Measurements from ENCODE around the gene SPATS2L. TPM values are rescaled to one million over a fixed set of nuclear protein-coding genes. Genes with fewer than 3 reads are reported as not detected.

Gene SPATS2L
- total and polyA plus RNA-seq, 2 donors (not counting 1 experiment from before 2014, with no cell fraction given), result 0.27 to 0.44 TPM

DNA sequence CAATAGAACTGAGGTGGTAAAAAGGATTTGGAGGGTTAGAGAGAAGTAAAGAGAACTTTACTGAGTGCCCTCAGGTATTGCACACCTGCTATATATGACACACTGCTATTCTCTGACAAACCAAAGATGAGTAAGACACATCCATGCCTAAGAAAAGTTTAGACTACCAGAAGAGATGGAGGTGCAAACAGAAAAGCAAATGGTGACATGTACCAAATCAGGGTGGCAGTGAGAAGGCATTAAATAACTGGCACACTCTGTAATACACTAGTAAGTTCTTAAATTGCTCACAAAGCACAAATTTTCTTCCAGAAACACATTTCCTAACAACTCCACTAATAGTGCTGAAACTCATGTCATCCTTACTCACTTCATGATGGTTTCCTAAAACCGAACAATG, 114.8 kb downstream of the SPATS2L start:
- Histone ChIP-seq H3K9me3 (ENCODE audit: control extremely low read depth in 1 of 3, control insufficient read depth in 2 of 3, insufficient read depth in 1 of 3, low read length in 2 of 3) (no peaks in the 10 kb centered on the region), H3K36me3 (replicated peaks in 1 of 2; ENCODE audit: control extremely low read depth in 1 of 2, control insufficient read depth in 1 of 2, extremely low read depth in 1 of 2, insufficient read depth in 2 of 2, low read length in 1 of 2) (no peaks in the 10 kb centered on the region), H3K27ac (ENCODE audit: low read length in 2 of 2) (no peak overlapping the region), H3K79me2 (ENCODE audit: control insufficient read depth, insufficient read depth, low read length) (no peaks in the 10 kb centered on the region), H3K4me2 (replicated peaks; ENCODE audit: low read depth, low read length, poor library complexity, severe bottlenecking) (no peak overlapping the region), H2AFZ (ENCODE audit: insufficient read depth, low read depth, low read length, poor library complexity, severe bottlenecking) (no peak overlapping the region), H3K27me3 (replicated peaks in 1 of 4; ENCODE audit: control extremely low read depth in 1 of 4, control insufficient read depth in 3 of 4, insufficient read depth in 4 of 4, low read length in 3 of 4) (no peaks in the 10 kb centered on the region), H3K4me3 (ENCODE audit: control extremely low read depth in 1 of 5, extremely low read depth in 1 of 5, insufficient read depth in 1 of 5, low read depth in 2 of 5, low read length in 4 of 5) (no peak overlapping the region), H3K9ac (ENCODE audit: low read length) (no peak overlapping the region), H3K4me1 (ENCODE audit: control insufficient read depth in 2 of 2, insufficient read depth in 2 of 2, low read length in 2 of 2) (no peaks in the 10 kb centered on the region), H4K20me1 (ENCODE audit: control insufficient read depth, insufficient read depth, low read length, poor library complexity, severe bottlenecking) (no peaks in the 10 kb centered on the region)
- DNase-seq, result no peak
- no CpG with 5 or more reads among the region's 1 CpG for WGBS (ENCODE audit: insufficient coverage)
- no peak for TF ChIP-seq EZH2 (IDR thresholded peaks at IDR 0.05; ENCODE audit: borderline replicate concordance, insufficient read depth, low read depth, low read length, poor library complexity, severe bottlenecking)
- TF ChIP-seq, protein P1, sequence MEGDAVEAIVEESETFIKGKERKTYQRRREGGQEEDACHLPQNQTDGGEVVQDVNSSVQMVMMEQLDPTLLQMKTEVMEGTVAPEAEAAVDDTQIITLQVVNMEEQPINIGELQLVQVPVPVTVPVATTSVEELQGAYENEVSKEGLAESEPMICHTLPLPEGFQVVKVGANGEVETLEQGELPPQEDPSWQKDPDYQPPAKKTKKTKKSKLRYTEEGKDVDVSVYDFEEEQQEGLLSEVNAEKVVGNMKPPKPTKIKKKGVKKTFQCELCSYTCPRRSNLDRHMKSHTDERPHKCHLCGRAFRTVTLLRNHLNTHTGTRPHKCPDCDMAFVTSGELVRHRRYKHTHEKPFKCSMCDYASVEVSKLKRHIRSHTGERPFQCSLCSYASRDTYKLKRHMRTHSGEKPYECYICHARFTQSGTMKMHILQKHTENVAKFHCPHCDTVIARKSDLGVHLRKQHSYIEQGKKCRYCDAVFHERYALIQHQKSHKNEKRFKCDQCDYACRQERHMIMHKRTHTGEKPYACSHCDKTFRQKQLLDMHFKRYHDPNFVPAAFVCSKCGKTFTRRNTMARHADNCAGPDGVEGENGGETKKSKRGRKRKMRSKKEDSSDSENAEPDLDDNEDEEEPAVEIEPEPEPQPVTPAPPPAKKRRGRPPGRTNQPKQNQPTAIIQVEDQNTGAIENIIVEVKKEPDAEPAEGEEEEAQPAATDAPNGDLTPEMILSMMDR (IDR thresholded peaks at IDR 0.05), result no peak
- ATAC-seq (ENCODE audit: low read depth), result no peak
- Mint-ChIP-seq H3K4me3 (no peak overlapping the region), H3K4me1 (no peaks in the 10 kb centered on the region), H3K27me3 (peaks cover 6% of the 10 kb centered on the region), H3K9me3 (ENCODE audit: insufficient read depth) (no peaks in the 10 kb centered on the region), H3K27ac (no peak overlapping the region)
- intact Hi-C loops (cut with micrococcal nuclease), result no loop called here
- CTCF ChIA-PET, result no interaction called here
- POLR2A ChIA-PET, result no interaction called here

DNA sequence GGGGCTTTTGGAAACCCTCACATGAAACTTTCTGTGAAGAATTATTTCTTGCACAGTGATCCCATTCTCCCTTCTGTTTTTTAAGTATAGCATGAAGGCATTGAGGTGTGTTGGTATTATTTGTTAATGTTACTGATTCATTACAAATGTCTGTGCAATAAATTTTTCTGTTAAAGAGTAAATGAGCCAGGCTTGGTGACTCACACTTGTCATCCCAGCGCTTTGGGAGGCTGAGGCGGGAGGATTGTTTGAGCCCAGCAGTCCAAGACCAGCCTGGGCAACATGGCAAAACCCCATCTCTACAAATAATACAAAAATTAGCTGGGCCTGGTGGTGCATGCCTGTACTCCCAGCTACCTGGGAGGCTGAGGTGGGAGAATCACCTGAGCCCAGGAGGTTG, 115.6 kb downstream of the SPATS2L start:
- H3K4me2 ChIP-seq (replicated peaks; ENCODE audit: low read depth, low read length, poor library complexity, severe bottlenecking), result no peak overlapping the region
- DNase-seq, result no peak
- H3K27ac ChIP-seq (ENCODE audit: low read length in 2 of 2), result no peak overlapping the region
- no peak for TF ChIP-seq EZH2 (IDR thresholded peaks at IDR 0.05; ENCODE audit: borderline replicate concordance, insufficient read depth, low read depth, low read length, poor library complexity, severe bottlenecking)
- TF ChIP-seq, protein P1 (IDR thresholded peaks at IDR 0.05), result no peak
- no peaks in the 10 kb centered on the region for H3K79me2 ChIP-seq (ENCODE audit: control insufficient read depth, insufficient read depth, low read length)
- 100% methylated on average over 1 of the region's 2 CpGs for WGBS (ENCODE audit: insufficient coverage)
- no peaks in the 10 kb centered on the region for H3K9me3 Mint-ChIP-seq (ENCODE audit: insufficient read depth)
- no peak overlapping the region for H3K27ac Mint-ChIP-seq
- CTCF ChIA-PET, result no interaction called here
- intact Hi-C loops (cut with micrococcal nuclease), result no loop called here
- no peaks in the 10 kb centered on the region for H4K20me1 ChIP-seq (ENCODE audit: control insufficient read depth, insufficient read depth, low read length, poor library complexity, severe bottlenecking)
- ATAC-seq (ENCODE audit: low read depth), result no peak
- no peak overlapping the region for H2AFZ ChIP-seq (ENCODE audit: insufficient read depth, low read depth, low read length, poor library complexity, severe bottlenecking)
- no peaks in the 10 kb centered on the region for H3K4me1 Mint-ChIP-seq
- no peak overlapping the region for H3K4me3 Mint-ChIP-seq
- H3K36me3 ChIP-seq (replicated peaks in 1 of 2; ENCODE audit: control extremely low read depth in 1 of 2, control insufficient read depth in 1 of 2, extremely low read depth in 1 of 2, insufficient read depth in 2 of 2, low read length in 1 of 2), result no peaks in the 10 kb centered on the region
- no peak overlapping the region for H3K9ac ChIP-seq (ENCODE audit: low read length)
- POLR2A ChIA-PET, result no interaction called here
- no peak overlapping the region for H3K4me3 ChIP-seq (ENCODE audit: control extremely low read depth in 1 of 5, extremely low read depth in 1 of 5, insufficient read depth in 1 of 5, low read depth in 2 of 5, low read length in 4 of 5)
- no peaks in the 10 kb centered on the region for H3K27me3 ChIP-seq (replicated peaks in 1 of 4; ENCODE audit: control extremely low read depth in 1 of 4, control insufficient read depth in 3 of 4, insufficient read depth in 4 of 4, low read length in 3 of 4)
- no peaks in the 10 kb centered on the region for H3K9me3 ChIP-seq (ENCODE audit: control extremely low read depth in 1 of 3, control insufficient read depth in 2 of 3, insufficient read depth in 1 of 3, low read length in 2 of 3)
- H3K27me3 Mint-ChIP-seq, result peaks cover 5% of the 10 kb centered on the region
- H3K4me1 ChIP-seq (ENCODE audit: control insufficient read depth in 2 of 2, insufficient read depth in 2 of 2, low read length in 2 of 2), result no peaks in the 10 kb centered on the region
